8988T (cell line): ENCODE results near the gene CELSR1.

Source experiments
- DNase-seq: peaks from one replicate; pipeline ENCODE4 v3.0.0; 2011

The CELSR1 gene

GRCh38 chr22:46575911-46576555 lies 38.6 kb upstream of the CELSR1 start:
- no peak for DNase-seq

GRCh38 chr22:46574993-46575910 lies 37.8 kb upstream of the CELSR1 start:
- DNase-seq, result no peak

GRCh38 chr22:46574438-46574992 lies 37.1 kb upstream of the CELSR1 start:
- DNase-seq, result no peak

- no peak for DNase-seq
Measured at GRCh38 chr22:46573781-46574437, 36.5 kb upstream of the CELSR1 start.

GRCh38 chr22:46572911-46573780 lies 35.7 kb upstream of the CELSR1 start:
- DNase-seq, result no peak

- no peak for DNase-seq
Measured at GRCh38 chr22:46571642-46572250, 34.3 kb upstream of the CELSR1 start.

- no peak for DNase-seq
Measured at GRCh38 chr22:46569848-46570695, 32.7 kb upstream of the CELSR1 start.

- no peak for DNase-seq
Measured at GRCh38 chr22:46569055-46569847, 31.8 kb upstream of the CELSR1 start.

- no peak for DNase-seq
Measured at GRCh38 chr22:46568102-46568809, 30.8 kb upstream of the CELSR1 start.

GRCh38 chr22:46567471-46567870 lies 30.1 kb upstream of the CELSR1 start:
- DNase-seq, result no peak

- no peak for DNase-seq
Measured at GRCh38 chr22:46564084-46564714, 26.8 kb upstream of the CELSR1 start.

- no peak for DNase-seq
Measured at GRCh38 chr22:46563381-46564083, 26.1 kb upstream of the CELSR1 start.

GRCh38 chr22:46561435-46561905 lies 24.1 kb upstream of the CELSR1 start:
- DNase-seq, result no peak

GRCh38 chr22:46560696-46561295 lies 23.4 kb upstream of the CELSR1 start:
- no peak for DNase-seq

- DNase-seq, result no peak
Measured at GRCh38 chr22:46557736-46558480, 20.5 kb upstream of the CELSR1 start.

GRCh38 chr22:46556775-46557174 lies 19.4 kb upstream of the CELSR1 start:
- no peak for DNase-seq

- DNase-seq, result no peak
Measured at GRCh38 chr22:46553189-46553588, 15.8 kb upstream of the CELSR1 start.
